Measurements from ENCODE around the gene TMEM129. TPM values are rescaled to one million over a fixed set of nuclear protein-coding genes. Genes with fewer than 3 reads are reported as not detected.

The TMEM129 gene
- total RNA-seq, 1 experiment from 2014 or later, result 54.9 TPM

GRCh38 chr4:1690698-1691097, 30.4 kb downstream of the TMEM129 start:
- no peak for TF ChIP-seq NFYB (CRISPR knock-in tag; conservative IDR thresholded peaks at IDR 0.05; ENCODE audit: low read depth)
- no peak for TF ChIP-seq GTF2I (CRISPR knock-in tag; conservative IDR thresholded peaks at IDR 0.05)
- TF ChIP-seq ZNF396 (CRISPR knock-in tag; IDR thresholded peaks at IDR 0.05; ENCODE audit: borderline replicate concordance), result no peak
- TF ChIP-seq TEAD4 (CRISPR knock-in tag; IDR thresholded peaks at IDR 0.05), result no peak
- TF ChIP-seq FOXJ3 (CRISPR knock-in tag; IDR thresholded peaks at IDR 0.05; ENCODE audit: borderline replicate concordance), result no peak
- TF ChIP-seq MYBL2 (CRISPR knock-in tag; IDR thresholded peaks at IDR 0.05), result no peak
- no peak for TF ChIP-seq GRHL2 (CRISPR knock-in tag; IDR thresholded peaks at IDR 0.05; ENCODE audit: insufficient replicate concordance, severe bottlenecking)
- TF ChIP-seq PRRX2 (CRISPR knock-in tag; IDR thresholded peaks at IDR 0.05), result no peak
- no peak for TF ChIP-seq ZBTB43 (CRISPR knock-in tag; IDR thresholded peaks at IDR 0.05)
- TF ChIP-seq KAT7 (CRISPR knock-in tag; IDR thresholded peaks at IDR 0.05; ENCODE audit: borderline replicate concordance), result no peak
- TF ChIP-seq HMGXB4 (CRISPR knock-in tag; IDR thresholded peaks at IDR 0.05), result no peak
- Mint-ChIP-seq H3K27me3 (ENCODE audit: low read depth) (no peaks in the 10 kb centered on the region), H3K9me3 (no peaks in the 10 kb centered on the region), H3K27ac (no peak overlapping the region), H3K4me3 (no peak overlapping the region), H3K36me3 (peaks cover 42% of the 10 kb centered on the region), H3K4me1 (peaks cover 7% of the 10 kb centered on the region)
- DNase-seq (ENCODE audit: low spot score) (no peak), ATAC-seq (no peak)
- POLR2A ChIA-PET, result no interaction called here
- CTCF ChIA-PET, result interaction anchor here (1.8 kb wide), 1 partner anchor 39 kb away, joined by 7 read pairs; no protein-coding TSS in a partner anchor

GRCh38 chr4:1686440-1687036, 34.6 kb downstream of the TMEM129 start:
- Mint-ChIP-seq H3K27me3 (ENCODE audit: low read depth) (peaks cover 20% of the 10 kb centered on the region), H3K4me3 (peak overlapping the region; percentile 35; the same call in 1 of the 2 replicates), H3K36me3 (peaks cover 12% of the 10 kb centered on the region), H3K27ac (no peak overlapping the region; the same call in 1 of the 2 replicates), H3K9me3 (no peaks in the 10 kb centered on the region), H3K4me1 (peaks cover 16% of the 10 kb centered on the region)
- ChIA-PET POLR2A (no interaction called here), CTCF (no interaction called here)
- DNase-seq (ENCODE audit: low spot score), result no peak
- TF ChIP-seq TP53 (CRISPR knock-in tag; IDR thresholded peaks at IDR 0.05), result no peak
- ATAC-seq, result no peak

GRCh38 chr4:1685235-1686150, 35.6 kb downstream of the TMEM129 start:
- H3K36me3 Mint-ChIP-seq, result peaks cover 2% of the 10 kb centered on the region
- H3K4me1 Mint-ChIP-seq, result peaks cover 16% of the 10 kb centered on the region
- ChIA-PET POLR2A (no interaction called here), CTCF (interaction anchor here (0.9 kb wide), 1 partner anchor 8 kb away, joined by 6 read pairs; no protein-coding TSS in a partner anchor)
- DNase-seq (ENCODE audit: low spot score) (no peak), ATAC-seq (no peak)
- TF ChIP-seq ZNF317 (CRISPR knock-in tag; IDR thresholded peaks at IDR 0.05; ENCODE audit: borderline replicate concordance, low read depth), result no peak
- peaks cover 27% of the 10 kb centered on the region for H3K27me3 Mint-ChIP-seq (ENCODE audit: low read depth)
- no peak overlapping the region for H3K4me3 Mint-ChIP-seq
- no peaks in the 10 kb centered on the region for H3K9me3 Mint-ChIP-seq
- H3K27ac Mint-ChIP-seq, result no peak overlapping the region

GRCh38 chr4:1684506-1685234, 36.5 kb downstream of the TMEM129 start:
- peaks cover 16% of the 10 kb centered on the region for H3K4me1 Mint-ChIP-seq
- POLR2A ChIA-PET, result no interaction called here
- H3K9me3 Mint-ChIP-seq, result no peaks in the 10 kb centered on the region
- no peak; the same call in 1 of the 2 replicates for ATAC-seq
- TF ChIP-seq E2F5 (CRISPR knock-in tag; IDR thresholded peaks at IDR 0.05), result peak; percentile 14; the same call in 1 of the 2 replicates
- 0 out of 2 replicates have a peak, but pooled peaks have one; percentile 5 for TF ChIP-seq NFYB (CRISPR knock-in tag; conservative IDR thresholded peaks at IDR 0.05; ENCODE audit: low read depth)
- no peak for TF ChIP-seq NFE2L1 (CRISPR knock-in tag; IDR thresholded peaks at IDR 0.05)
- peak; percentile 62; the same call in 1 of the 2 replicates for TF ChIP-seq FOXK1 (CRISPR knock-in tag; IDR thresholded peaks at IDR 0.05)
- peak overlapping the region; percentile 47 for H3K4me3 Mint-ChIP-seq
- peaks cover 27% of the 10 kb centered on the region for H3K27me3 Mint-ChIP-seq (ENCODE audit: low read depth)
- peak; percentile 94 for DNase-seq (ENCODE audit: low spot score)
- H3K27ac Mint-ChIP-seq, result no peak overlapping the region
- no peaks in the 10 kb centered on the region for H3K36me3 Mint-ChIP-seq
- CTCF ChIA-PET, result interaction anchor here (0.9 to 1.9 kb wide), 2 partner anchors 9 kb away, joined by 6 to 8 read pairs; no protein-coding TSS in a partner anchor
